ENCODE measurements around the gene PCSK4.

DNA sequence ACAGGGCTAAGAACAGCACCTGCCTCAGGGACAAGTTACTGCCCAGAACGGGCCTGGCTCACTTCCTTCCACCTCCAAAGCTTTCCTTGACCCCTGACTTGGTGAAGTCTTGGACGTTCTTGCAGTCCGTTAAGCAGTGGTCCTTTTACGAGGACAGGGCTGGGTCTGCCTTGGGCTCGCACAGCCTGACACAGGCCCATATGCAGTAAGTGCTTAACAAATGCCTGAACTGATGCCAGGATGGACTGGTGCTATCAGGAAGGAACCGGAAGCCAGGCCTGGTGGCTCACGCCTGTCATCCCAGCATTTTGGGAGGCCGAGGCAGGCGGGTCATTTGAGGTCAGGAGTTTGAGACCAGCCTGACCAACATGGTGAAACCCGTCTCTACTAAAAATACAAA lies 31.9 kb upstream of the PCSK4 start:
- TF ChIP-seq, protein P1, sequence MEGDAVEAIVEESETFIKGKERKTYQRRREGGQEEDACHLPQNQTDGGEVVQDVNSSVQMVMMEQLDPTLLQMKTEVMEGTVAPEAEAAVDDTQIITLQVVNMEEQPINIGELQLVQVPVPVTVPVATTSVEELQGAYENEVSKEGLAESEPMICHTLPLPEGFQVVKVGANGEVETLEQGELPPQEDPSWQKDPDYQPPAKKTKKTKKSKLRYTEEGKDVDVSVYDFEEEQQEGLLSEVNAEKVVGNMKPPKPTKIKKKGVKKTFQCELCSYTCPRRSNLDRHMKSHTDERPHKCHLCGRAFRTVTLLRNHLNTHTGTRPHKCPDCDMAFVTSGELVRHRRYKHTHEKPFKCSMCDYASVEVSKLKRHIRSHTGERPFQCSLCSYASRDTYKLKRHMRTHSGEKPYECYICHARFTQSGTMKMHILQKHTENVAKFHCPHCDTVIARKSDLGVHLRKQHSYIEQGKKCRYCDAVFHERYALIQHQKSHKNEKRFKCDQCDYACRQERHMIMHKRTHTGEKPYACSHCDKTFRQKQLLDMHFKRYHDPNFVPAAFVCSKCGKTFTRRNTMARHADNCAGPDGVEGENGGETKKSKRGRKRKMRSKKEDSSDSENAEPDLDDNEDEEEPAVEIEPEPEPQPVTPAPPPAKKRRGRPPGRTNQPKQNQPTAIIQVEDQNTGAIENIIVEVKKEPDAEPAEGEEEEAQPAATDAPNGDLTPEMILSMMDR (IDR thresholded peaks at IDR 0.05), result no peak
- no peak for TF ChIP-seq POLR2A (IDR thresholded peaks at IDR 0.05)
